Kidney (tissue), 14 donors: ENCODE data around the gene ANKRD12. TPM values are rescaled to one million over a fixed set of nuclear protein-coding genes. Genes with fewer than 3 reads are reported as not detected.

Experiments
- DNase-seq, 5 donors: peaks; one replicate each; pipeline ENCODE4 v3.0.0-alpha.2; 2013 to 2020
- FAIRE-seq: peaks from 2 replicates; lab custom pipeline; 2012; peaks lifted over from hg19 to GRCh38; lab: Jason Lieb, UNC
- H3K27ac ChIP-seq, 2 donors: one replicate each; pipeline ENCODE4 v1.7.0; 2013; ENCODE audit warnings: low read depth in 2 of 2, low read length in 2 of 2, inconsistent platforms in 1 of 2
- H3K27me3 ChIP-seq: one replicate; pipeline ENCODE4 v1.7.1; 2013; ENCODE audit warnings: low read length, inconsistent platforms; ENCODE audit not compliant: control insufficient read depth, insufficient read depth
- H3K36me3 ChIP-seq, 3 donors: one replicate each; pipeline versions ENCODE4 v1.7.0 to v1.7.1; 2013; ENCODE audit warnings: low read length in 3 of 3, control low read depth in 1 of 3, inconsistent platforms in 1 of 3; ENCODE audit not compliant: insufficient read depth in 3 of 3, control insufficient read depth in 2 of 3
- H3K4me1 ChIP-seq, 3 donors: one replicate each; pipeline versions ENCODE4 v1.7.0 to v1.7.1; 2013; ENCODE audit warnings: low read length in 3 of 3, inconsistent platforms in 1 of 3, low read depth in 1 of 3; ENCODE audit not compliant: control insufficient read depth in 2 of 3, insufficient read depth in 2 of 3
- H3K4me3 ChIP-seq, 3 donors: one replicate each; pipeline versions ENCODE4 v1.7.0 to v1.8.1; 2013; ENCODE audit warnings: low read length in 3 of 3, control low read depth in 1 of 3, inconsistent platforms in 1 of 3
- H3K9ac ChIP-seq, 3 donors: one replicate each; pipeline versions ENCODE4 v1.7.0 to v1.7.1; 2013; ENCODE audit warnings: low read length in 3 of 3, control low read depth in 1 of 3, inconsistent platforms in 1 of 3
- H3K9me3 ChIP-seq, 3 donors: one replicate each; pipeline versions ENCODE4 v1.7.0 to v1.7.1; 2013; ENCODE audit warnings: low read length in 3 of 3, control low read depth in 1 of 3, inconsistent platforms in 1 of 3; ENCODE audit not compliant: control insufficient read depth in 2 of 3, insufficient read depth in 1 of 3
- CTCF ChIP-seq: IDR thresholded peaks from 3 replicates; pipeline ENCODE4 v1.5.1; 2012; ENCODE audit warnings: mild to moderate bottlenecking, moderate library complexity, borderline replicate concordance; ENCODE audit not compliant: insufficient read depth; ENCODE audit errors: extremely low read depth
- intact Hi-C: fragments of 100-400 bp; cut with DNase I; formaldehyde crosslinking; loops from one replicate; pipeline ENCODE4 v1.11.1; 2022
- polyA plus RNA-seq: library from polyadenylated mRNA; stranded (reverse); fragments of 350-450 nt; fragmentation: Illumina TruSeq; extraction: RNeasy Lipid Tissue Mini Kit (QIAGEN cat#74804); gene quantifications from one replicate; pipeline ENCODE4 v1.2.3, GENCODE V29; 2014; ENCODE audit warnings: low read depth, low replicate concordance; ENCODE audit not compliant: insufficient read depth
- total RNA-seq: library from RNA; stranded (reverse); fragmentation: NEBNext Ultra II Directional; extraction: Animal tissue kit (Norgen Biotek cat#: 25700); gene quantifications from one replicate; pipeline ENCODE4 v1.2.1, GENCODE V29; 2021
- donor health status: control.
- donor health status: control.
- donor health status: control.
- donor health status: control.
- donor health status: control.
- donor health status: DM: yes; HTN: yes; CAD: no.
- donor health status: Normal renal cell carcinoma (clear cell type).

ANKRD12 gene
- total and polyA plus RNA-seq, 2 donors from 2014 or later, result 3.9 to 81.8 TPM

GRCh38 chr18:9329471-9329870 lies 192.9 kb downstream of the ANKRD12 start:
- H3K36me3 ChIP-seq, result no peaks in the 10 kb centered on the region
- DNase-seq (no peak), FAIRE-seq (no peak)
- peaks cover 0 to 4% (median 0%) of the 10 kb centered on the region in 3 donors for H3K4me1 ChIP-seq
- no peak overlapping the region for H3K27ac ChIP-seq
- intact Hi-C loops, result no loop called here
- H3K27me3 ChIP-seq, result no peaks in the 10 kb centered on the region
- H3K9me3 ChIP-seq, result peaks cover 0 to 6% (median 0%) of the 10 kb centered on the region in 3 donors
- no peak overlapping the region for H3K9ac ChIP-seq
- no peak for TF ChIP-seq CTCF
- H3K4me3 ChIP-seq, result no peak overlapping the region

GRCh38 chr18:9330419-9330818 lies 193.8 kb downstream of the ANKRD12 start:
- Histone ChIP-seq H3K27ac (no peak overlapping the region), H3K4me3 (no peak overlapping the region), H3K27me3 (no peaks in the 10 kb centered on the region), H3K9ac (no peak overlapping the region), H3K4me1 (peaks cover 0 to 4% (median 0%) of the 10 kb centered on the region in 3 donors), H3K36me3 (no peaks in the 10 kb centered on the region), H3K9me3 (peaks cover 0 to 6% (median 0%) of the 10 kb centered on the region in 3 donors)
- FAIRE-seq (no peak), DNase-seq (no peak)
- intact Hi-C loops, result no loop called here
- TF ChIP-seq CTCF, result no peak

- no peak for FAIRE-seq
- H3K4me3 ChIP-seq, result peak overlapping the region; percentile 85 to 92 (median 87)
- DNase-seq, result peak in 2 of 5 donors; percentile 70 to 75
- H3K9ac ChIP-seq, result peak overlapping the region; percentile 74 to 82 (median 82)
- peaks cover 0 to 5% (median 4%) of the 10 kb centered on the region in 3 donors for H3K36me3 ChIP-seq
- H3K4me1 ChIP-seq, result peaks cover 0 to 4% (median 0%) of the 10 kb centered on the region in 3 donors
- no peak for TF ChIP-seq CTCF
- no peaks in the 10 kb centered on the region for H3K27me3 ChIP-seq
- H3K9me3 ChIP-seq, result peaks cover 0 to 4% (median 0%) of the 10 kb centered on the region in 3 donors
- intact Hi-C loops, result no loop called here
- H3K27ac ChIP-seq, result peak overlapping the region; percentile 63 to 82
Measured at GRCh38 chr18:9333441-9334328, 197.1 kb downstream of the ANKRD12 start.
